Heart right ventricle (tissue), 16 donors: Measurements from ENCODE around the gene R3HDML. TPM values are rescaled to one million over a fixed set of nuclear protein-coding genes. Genes with fewer than 3 reads are reported as not detected.

Experiments
- ATAC-seq, 8 donors: fragments of 200-7000 bp; cut with Tn5 transposase; one replicate each; pipeline ENCODE4 v1.9.1; 2020; ENCODE audit warnings: mild to moderate bottlenecking in 8 of 8, moderate library complexity in 8 of 8, moderate number of reproducible peaks in 1 of 8
- DNase-seq, 2 donors: peaks; one replicate each; pipeline ENCODE4 v3.0.0-alpha.2; 2020
- H3K27ac ChIP-seq, 10 donors: fragments of 200-600 bp; sonication (generic) in 2 of 10; one replicate each; pipeline versions ENCODE4 v1.5.0 to v1.8.0; 2020 to 2022; ENCODE audit warnings: mild to moderate bottlenecking in 3 of 10
- H3K27me3 ChIP-seq, 7 donors: fragments of 200-600 bp; one replicate each; pipeline ENCODE4 v1.8.0; 2021 to 2022; ENCODE audit warnings: mild to moderate bottlenecking in 2 of 7
- H3K36me3 ChIP-seq, 9 donors: fragments of 200-600 bp; sonication (generic) in 1 of 9; one replicate each; pipeline versions ENCODE4 v1.5.0 to v1.8.0; 2020 to 2022; ENCODE audit warnings: mild to moderate bottlenecking in 2 of 9
- H3K4me1 ChIP-seq, 9 donors: fragments of 200-600 bp; sonication (generic) in 1 of 9; one replicate each; pipeline versions ENCODE4 v1.5.0 to v1.8.0; 2020 to 2022; ENCODE audit warnings: mild to moderate bottlenecking in 4 of 9
- H3K4me3 ChIP-seq, 10 donors: fragments of 200-600 bp; sonication (generic) in 2 of 10; one replicate each; pipeline versions ENCODE4 v1.5.0 to v1.8.0; 2020 to 2022; ENCODE audit warnings: mild to moderate bottlenecking in 7 of 10, moderate library complexity in 2 of 10
- H3K9me3 ChIP-seq, 11 donors: fragments of 200-600 bp in 10 of 11; sonication (generic) in 2 of 11; one replicate each; pipeline versions ENCODE4 v1.5.0 to v1.8.0; 2013 to 2022; ENCODE audit warnings: mild to moderate bottlenecking in 2 of 11, control low read depth in 1 of 11, moderate library complexity in 1 of 11
- WGBS, 2 donors: extraction: QIAGEN DNeasy Blood & Tissue Kit; methylation state at CpG; one replicate each; pipeline ENCODE4 v1.1.7; 2013; ENCODE audit warnings: inconsistent platforms in 1 of 2; 5-methylcytosine and 5-hydroxymethylcytosine counted together
- intact Hi-C, 10 donors: fragments of 100-400 bp; cut with DNase I; formaldehyde crosslinking; loops; one replicate each; pipeline versions ENCODE4 v1.11.1 to v1.14.2; 2022
- polyA plus RNA-seq, 2 donors: library from polyadenylated mRNA; stranded (reverse); fragments of 200-250 nt; gene quantifications; one replicate each; pipeline ENCODE4 v1.2.3, GENCODE V29; 2013
- total RNA-seq, 10 donors: library from RNA; stranded (reverse); fragmentation: NEBNext Ultra II Directional in 3 of 10; extraction: Animal tissue kit (Norgen Biotek cat#: 25700) in 3 of 10; gene quantifications; one replicate each; pipeline versions ENCODE4 v1.2.1 to v1.2.4, GENCODE V29; 2021 to 2023
- TF ChIP-seq, protein P1 (sequence below), 9 donors: fragments of 200-600 bp; sonication (generic) in 2 of 9; IDR thresholded peaks; one replicate each; pipeline versions ENCODE4 v1.5.0 to v1.8.0; 2021 to 2022; ENCODE audit warnings: antibody characterized with exemption in 9 of 9, mild to moderate bottlenecking in 5 of 9, moderate library complexity in 1 of 9
- donor health status: Arrhythmogenic right ventricular cardiomyopathy.
- donor health status: ischemic (EF 13 %, LVEDD 7.1; RV severe dilation, severe dysfunction).
- donor health status: healthy with polysubstance abuse.
- donor health status: DM: no; HTN: yes; CAD: no.
- donor health status: DM: no; HTN: no; CAD: no.
- donor health status: ischemic (EF 25% LVEDD 6.9; RV normal size, moderate dysfunction).
- donor health status: ischemic (EF 25% LVEDD 5.7; RV mildly dilated, moderate dysfunction).
- donor health status: healthy.
- donor health status: DM: yes; HTN: yes; CAD: no.
- donor health status: Ischemic cardiomyopathy.
- donor health status: ischemic (EF 35%, LVEDD 5.7; RV mildly dilated, moderate dysfunction).
- donor health status: nonischemic (EF 11% LVEDD 7.7; RV severe dilation, severe dysfunction).
- donor health status: DM: yes; HTN: yes; CAD: no.
- donor health status: PGD.
- donor health status: ischemic (EF 29% LVEDD 5.4; RV normal size, mild dysfunction).
- donor health status: nonischemic (EF 23%, LVEDD 6.1; RV moderate dilation, normal function).

The R3HDML gene
- total and polyA plus RNA-seq, 12 donors, result not detected

DNA sequence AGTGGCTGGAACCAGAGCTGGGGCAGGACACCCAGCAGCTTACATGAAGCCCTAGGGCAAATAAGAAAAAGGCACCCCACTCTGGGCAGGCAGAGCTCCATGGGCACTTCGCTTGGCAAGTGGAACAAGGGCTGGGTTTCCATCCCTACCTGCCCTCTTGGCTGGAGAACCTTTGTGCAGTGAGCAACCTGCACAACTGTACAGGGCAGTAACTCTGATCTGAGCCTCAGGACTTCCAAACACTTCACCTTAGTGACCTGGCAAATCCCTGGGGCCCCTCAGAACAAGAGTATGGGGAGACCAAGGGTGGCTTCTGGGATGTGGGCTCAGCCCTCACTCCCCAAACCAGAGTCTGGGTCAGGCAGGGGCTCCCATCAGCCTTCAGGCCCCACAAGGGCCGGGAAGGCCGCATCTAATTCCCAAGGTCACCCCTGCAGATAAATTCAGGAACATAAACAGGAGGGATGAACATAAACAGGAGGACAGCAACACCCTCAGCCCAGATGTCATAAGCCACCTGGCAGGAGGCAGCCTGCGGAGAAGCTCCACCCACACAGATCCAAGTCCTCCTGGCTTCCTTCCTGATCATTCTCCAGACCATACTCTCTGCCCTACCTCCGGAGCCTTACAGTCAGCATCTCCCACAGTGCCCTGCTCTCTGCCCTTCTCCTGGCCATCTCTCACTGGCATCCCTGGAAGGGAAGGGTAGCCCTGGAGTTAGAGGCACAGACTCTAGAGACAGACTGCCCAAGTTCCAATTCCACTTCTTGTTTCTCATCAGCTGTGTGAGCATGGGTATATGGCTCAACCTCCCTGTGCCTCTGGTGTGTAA, 56.1 kb downstream of the R3HDML start:
- Histone ChIP-seq H3K4me1 (peaks cover 0 to 6% (median 0%) of the 10 kb centered on the region in 9 donors), H3K36me3 (no peaks in the 10 kb centered on the region), H3K27ac (no peak overlapping the region), H3K4me3 (no peak overlapping the region), H3K9me3 (no peaks in the 10 kb centered on the region), H3K27me3 (peaks cover 0 to 24% (median 15%) of the 10 kb centered on the region in 7 donors)
- WGBS, 2 donors, result 60 to 74% methylated on average over 5 of the region's 5 CpGs
- intact Hi-C loops, result loop anchor here in 5 of 10 donors (5.0 to 10.0 kb wide), 5 partner anchors 64 to 342 kb away; no protein-coding TSS in a partner anchor
- DNase-seq (no peak), ATAC-seq (no peak)
- TF ChIP-seq, protein P1, sequence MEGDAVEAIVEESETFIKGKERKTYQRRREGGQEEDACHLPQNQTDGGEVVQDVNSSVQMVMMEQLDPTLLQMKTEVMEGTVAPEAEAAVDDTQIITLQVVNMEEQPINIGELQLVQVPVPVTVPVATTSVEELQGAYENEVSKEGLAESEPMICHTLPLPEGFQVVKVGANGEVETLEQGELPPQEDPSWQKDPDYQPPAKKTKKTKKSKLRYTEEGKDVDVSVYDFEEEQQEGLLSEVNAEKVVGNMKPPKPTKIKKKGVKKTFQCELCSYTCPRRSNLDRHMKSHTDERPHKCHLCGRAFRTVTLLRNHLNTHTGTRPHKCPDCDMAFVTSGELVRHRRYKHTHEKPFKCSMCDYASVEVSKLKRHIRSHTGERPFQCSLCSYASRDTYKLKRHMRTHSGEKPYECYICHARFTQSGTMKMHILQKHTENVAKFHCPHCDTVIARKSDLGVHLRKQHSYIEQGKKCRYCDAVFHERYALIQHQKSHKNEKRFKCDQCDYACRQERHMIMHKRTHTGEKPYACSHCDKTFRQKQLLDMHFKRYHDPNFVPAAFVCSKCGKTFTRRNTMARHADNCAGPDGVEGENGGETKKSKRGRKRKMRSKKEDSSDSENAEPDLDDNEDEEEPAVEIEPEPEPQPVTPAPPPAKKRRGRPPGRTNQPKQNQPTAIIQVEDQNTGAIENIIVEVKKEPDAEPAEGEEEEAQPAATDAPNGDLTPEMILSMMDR (IDR thresholded peaks at IDR 0.05), result no peak

DNA sequence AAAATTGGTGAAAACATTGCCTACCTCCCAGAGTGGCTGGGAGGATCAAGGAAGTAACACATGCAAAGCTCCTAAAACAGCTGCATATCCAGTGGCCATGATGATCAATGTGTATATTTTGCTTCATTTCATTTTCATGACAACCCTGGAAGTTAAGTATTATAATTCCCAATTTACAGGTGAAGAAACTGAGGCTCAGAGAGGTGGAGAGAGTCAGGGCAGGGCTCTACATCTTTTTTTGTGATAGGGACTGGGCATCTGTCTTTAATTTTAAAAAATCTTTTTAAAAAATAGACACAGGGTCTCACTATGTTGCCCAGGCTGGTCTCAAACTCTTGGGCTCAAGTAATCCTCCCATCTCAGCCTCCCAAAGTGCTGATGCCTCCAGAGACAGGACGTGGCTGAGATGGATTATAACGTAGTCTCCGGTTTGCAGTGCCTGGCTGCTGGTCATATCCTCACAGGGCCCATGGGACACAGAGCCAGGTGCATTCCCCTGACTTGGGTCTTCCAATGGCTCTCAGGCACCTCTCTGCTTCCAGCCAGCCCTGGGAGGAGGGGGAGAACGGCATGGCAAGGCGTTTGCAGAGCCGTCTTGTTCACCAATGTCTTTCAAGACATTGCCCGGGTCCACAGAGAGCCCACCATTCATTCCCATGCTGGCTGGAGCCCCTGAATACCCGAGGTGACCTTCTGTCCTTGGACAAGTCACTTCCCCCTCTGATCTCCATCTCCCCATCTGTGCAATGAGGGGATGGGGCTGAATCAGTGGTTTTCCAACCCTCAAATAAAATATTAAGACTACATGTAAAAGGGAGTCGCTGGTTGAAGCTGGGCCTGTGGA, 57.0 kb downstream of the R3HDML start:
- no peak for DNase-seq
- Histone ChIP-seq H3K36me3 (no peaks in the 10 kb centered on the region), H3K9me3 (no peaks in the 10 kb centered on the region), H3K4me1 (peaks cover 0 to 1% (median 0%) of the 10 kb centered on the region in 9 donors), H3K27ac (no peak overlapping the region), H3K27me3 (peaks cover 0 to 21% (median 12%) of the 10 kb centered on the region in 7 donors), H3K4me3 (no peak overlapping the region)
- intact Hi-C loops, result loop anchor here in 5 of 10 donors (5.0 to 10.0 kb wide), 5 partner anchors 63 to 341 kb away; no protein-coding TSS in a partner anchor
- ATAC-seq, result no peak
- WGBS, 2 donors, result 71 to 73% methylated on average over 9 of the region's 9 CpGs
- TF ChIP-seq, protein P1 (IDR thresholded peaks at IDR 0.05), result no peak

DNA sequence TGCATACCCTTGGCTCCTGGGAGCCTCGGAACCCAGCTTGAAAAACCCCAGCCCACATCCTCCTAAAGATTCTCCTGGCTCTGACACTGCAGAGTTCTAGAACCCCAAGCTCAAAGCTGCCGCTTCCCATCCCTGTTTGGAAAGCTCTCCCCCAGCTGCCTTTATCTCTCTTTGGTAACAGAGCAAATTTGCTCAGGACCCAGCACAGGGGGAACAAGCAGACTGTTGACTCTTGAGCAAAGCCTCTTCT, 57.5 kb downstream of the R3HDML start:
- TF ChIP-seq, protein P1 (IDR thresholded peaks at IDR 0.05), result no peak
- H3K27me3 ChIP-seq, result peaks cover 0 to 15% (median 8%) of the 10 kb centered on the region in 7 donors
- ATAC-seq (no peak), DNase-seq (no peak)
- 69 to 88% methylated on average over 2 of the region's 2 CpGs for WGBS, 2 donors
- intact Hi-C loops, result loop anchor here in 5 of 10 donors (5.0 to 10.0 kb wide), 5 partner anchors 63 to 340 kb away; no protein-coding TSS in a partner anchor
- H3K36me3 ChIP-seq, result no peaks in the 10 kb centered on the region
- no peak overlapping the region for H3K27ac ChIP-seq
- H3K4me1 ChIP-seq, result no peaks in the 10 kb centered on the region
- H3K9me3 ChIP-seq, result no peaks in the 10 kb centered on the region
- no peak overlapping the region for H3K4me3 ChIP-seq

DNA sequence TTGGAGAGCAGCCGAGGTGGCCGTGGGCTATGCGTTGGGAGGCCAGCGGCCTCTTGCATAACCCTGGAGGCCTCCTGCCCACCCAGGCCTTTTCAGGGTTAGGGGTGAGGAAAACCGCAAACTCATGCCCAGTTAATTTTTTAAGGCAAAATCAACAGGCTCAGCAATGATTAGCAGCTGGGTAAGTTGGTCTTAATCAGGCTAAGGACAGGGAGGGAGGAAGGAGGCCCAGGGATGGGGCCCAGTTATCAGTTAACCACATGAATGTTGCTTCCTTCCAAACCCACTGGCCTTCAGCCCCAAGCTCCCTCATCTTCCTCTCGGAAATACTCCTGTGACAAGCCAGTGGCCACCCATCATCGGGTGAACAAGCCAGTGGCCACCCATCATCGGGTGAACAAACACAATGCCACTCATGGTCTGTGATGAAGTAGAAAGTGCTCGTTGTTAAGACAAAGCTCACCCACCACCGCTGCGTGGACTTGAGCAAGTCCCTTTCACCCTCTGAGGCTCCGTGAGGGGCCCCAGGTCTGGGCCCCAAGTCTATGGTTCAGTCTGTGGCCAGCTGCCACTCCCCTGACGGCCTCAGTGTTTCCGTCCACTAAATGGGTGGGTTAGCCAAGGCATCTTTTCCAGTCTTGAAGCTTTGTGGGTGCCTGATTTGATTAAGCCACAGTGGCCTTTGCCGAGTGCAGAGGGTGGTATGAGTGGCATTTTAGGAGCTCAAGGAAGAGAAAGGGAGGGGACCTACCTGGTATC, 58.0 kb downstream of the R3HDML start:
- no peaks in the 10 kb centered on the region for H3K4me1 ChIP-seq
- H3K4me3 ChIP-seq, result no peak overlapping the region
- no peaks in the 10 kb centered on the region for H3K9me3 ChIP-seq
- H3K36me3 ChIP-seq, result no peaks in the 10 kb centered on the region
- WGBS, 2 donors, result 69 to 70% methylated on average over 15 of the region's 15 CpGs
- TF ChIP-seq, protein P1 (IDR thresholded peaks at IDR 0.05), result no peak
- ATAC-seq, result peak in 2 of 8 donors; percentile 12 to 37
- no peak for DNase-seq
- peaks cover 0 to 18% (median 8%) of the 10 kb centered on the region in 7 donors for H3K27me3 ChIP-seq
- intact Hi-C loops, result loop anchor here in 6 of 10 donors (5.0 to 10.0 kb wide), 5 partner anchors 62 to 340 kb away; no protein-coding TSS in a partner anchor
- H3K27ac ChIP-seq, result no peak overlapping the region
